Endodermal cell (in vitro differentiated cells): ENCODE data around the gene CEP68. TPM values are rescaled to one million over a fixed set of nuclear protein-coding genes. Genes with fewer than 3 reads are reported as not detected.
A peak's percentile ranks its signal among the peaks of the same experiment; 100 is the strongest.

Experiments used
- DNase-seq: peaks from one replicate; pipeline ENCODE4 v3.0.0-alpha.2; 2017
- H3K27ac ChIP-seq: 2 replicates; pipeline ENCODE4 v1.5.1; 2013; ENCODE audit warnings: mild to moderate bottlenecking, low read depth, low read length, moderate library complexity
- H3K27me3 ChIP-seq: 2 replicates; pipeline ENCODE4 v1.6.1; 2013; ENCODE audit warnings: mild to moderate bottlenecking, low read length, moderate library complexity; ENCODE audit not compliant: insufficient read depth, control insufficient read depth, poor library complexity, severe bottlenecking
- H3K36me3 ChIP-seq: 2 replicates; pipeline ENCODE4 v1.7.0; 2013; ENCODE audit warnings: mild to moderate bottlenecking, low read length, moderate library complexity; ENCODE audit not compliant: control insufficient read depth, insufficient read depth
- H3K4me1 ChIP-seq: one replicate; pipeline ENCODE4 v1.7.0; 2013; ENCODE audit warnings: low read length; ENCODE audit not compliant: control insufficient read depth, insufficient read depth
- H3K4me3 ChIP-seq: 2 replicates; pipeline ENCODE4 v1.5.1; 2013; ENCODE audit warnings: mild to moderate bottlenecking, low read length, moderate library complexity
- H3K9ac ChIP-seq: 2 replicates; pipeline ENCODE4 v1.6.1; 2013; ENCODE audit warnings: mild to moderate bottlenecking, low read length, moderate library complexity; ENCODE audit not compliant: poor library complexity, severe bottlenecking; ENCODE audit errors: extremely low read depth
- H3K9me3 ChIP-seq: 2 replicates; pipeline ENCODE4 v1.6.1; 2013; ENCODE audit warnings: mild to moderate bottlenecking, low read length, moderate library complexity; ENCODE audit not compliant: control insufficient read depth
- H3K27ac Mint-ChIP-seq: 2 replicates; pipeline ENCODE4 v1.8.0; 2020; ENCODE audit warnings: mixed read lengths
- H3K27me3 Mint-ChIP-seq: 2 replicates; pipeline ENCODE4 v1.8.0; 2021; ENCODE audit warnings: mild to moderate bottlenecking, mixed read lengths; ENCODE audit not compliant: insufficient read depth
- H3K36me3 Mint-ChIP-seq: 2 replicates; pipeline ENCODE4 v1.8.0; 2020; ENCODE audit warnings: low read depth, mixed read lengths
- H3K4me1 Mint-ChIP-seq: 2 replicates; pipeline ENCODE4 v1.8.0; 2020; ENCODE audit warnings: mixed read lengths
- H3K4me3 Mint-ChIP-seq: 2 replicates; pipeline ENCODE4 v1.8.0; 2020; ENCODE audit warnings: mild to moderate bottlenecking, moderate library complexity, mixed read lengths
- H3K9me3 Mint-ChIP-seq: 2 replicates; pipeline ENCODE4 v1.8.0; 2020; ENCODE audit warnings: mild to moderate bottlenecking, mixed read lengths
- WGBS, 2 experiments: methylation state at CpG; one replicate each; pipeline versions ENCODE4 v1.1.5 to v1.1.7; 2013; ENCODE audit warnings: missing lambda C conversion rate in 2 of 2, mixed read lengths in 1 of 2; ENCODE audit not compliant: insufficient coverage in 1 of 2, insufficient read length in 1 of 2; 5-methylcytosine and 5-hydroxymethylcytosine counted together
- total RNA-seq, 2 donors: library from RNA; stranded (reverse); fragmentation: NEBNext Ultra II Directional in 1 of 2; extraction: Animal tissue kit (Norgen Biotek cat#: 25700) in 1 of 2; gene quantifications; 2 replicates in 1 of 2; 3 replicates in 1 of 2; pipeline ENCODE4 v1.2.1, GENCODE V29; 2021
- TF ChIP-seq, protein P1 (sequence below): fragments of 200-600 bp; sonication (generic); conservative IDR thresholded peaks from 2 replicates; pipeline ENCODE4 v1.5.0; 2021; ENCODE audit warnings: antibody characterized with exemption, mild to moderate bottlenecking

The CEP68 gene
- total RNA-seq, 2 donors from 2014 or later = 13.7 to 17.7 TPM

DNA sequence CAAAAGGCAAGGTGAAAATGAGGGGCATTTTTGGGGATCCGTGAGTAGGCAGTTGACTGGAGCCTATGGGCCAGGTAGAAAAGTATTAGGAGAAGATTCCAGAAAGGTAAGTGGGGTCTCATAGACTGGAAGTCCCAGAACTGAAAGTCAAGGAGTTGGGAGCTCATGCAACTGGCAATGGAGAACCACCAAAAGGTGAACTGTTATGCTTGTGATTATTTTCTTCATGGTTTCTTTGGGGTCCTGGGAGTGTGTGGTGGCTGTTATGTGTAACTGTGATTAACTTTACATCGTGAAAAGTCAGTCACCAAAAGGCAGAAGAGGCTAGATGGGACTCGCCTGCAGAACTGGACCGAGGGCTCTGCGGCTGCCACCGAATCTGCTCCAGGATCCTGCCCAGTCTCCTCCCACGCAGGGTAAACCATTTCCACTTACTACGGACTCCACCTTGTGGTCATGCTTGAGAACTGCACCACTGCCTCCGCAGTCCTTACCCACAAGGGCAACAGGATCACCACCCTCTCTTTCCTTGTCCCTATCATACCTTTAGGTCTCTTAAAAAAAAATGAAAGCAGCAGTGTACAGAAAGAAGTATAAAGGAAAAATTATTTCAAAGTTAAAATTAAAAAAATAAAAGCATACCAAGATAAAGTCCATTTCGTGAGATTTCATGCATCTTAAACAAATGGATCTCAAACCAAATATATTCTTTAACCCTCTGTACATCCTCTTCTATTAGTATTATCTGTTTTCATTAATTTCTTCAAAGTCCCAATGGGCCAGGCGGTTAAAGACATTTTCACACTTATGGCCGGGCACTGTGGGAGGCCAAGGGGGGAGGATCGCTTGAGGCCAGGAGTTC, 15.6 kb upstream of the CEP68 start:
- Mint-ChIP-seq H3K4me1 (peaks cover 16% of the 10 kb centered on the region), H3K4me3 (no peak overlapping the region), H3K27me3 (no peaks in the 10 kb centered on the region), H3K36me3 (peaks cover 37% of the 10 kb centered on the region), H3K27ac (no peak overlapping the region), H3K9me3 (peaks cover 7% of the 10 kb centered on the region)
- TF ChIP-seq, protein P1, sequence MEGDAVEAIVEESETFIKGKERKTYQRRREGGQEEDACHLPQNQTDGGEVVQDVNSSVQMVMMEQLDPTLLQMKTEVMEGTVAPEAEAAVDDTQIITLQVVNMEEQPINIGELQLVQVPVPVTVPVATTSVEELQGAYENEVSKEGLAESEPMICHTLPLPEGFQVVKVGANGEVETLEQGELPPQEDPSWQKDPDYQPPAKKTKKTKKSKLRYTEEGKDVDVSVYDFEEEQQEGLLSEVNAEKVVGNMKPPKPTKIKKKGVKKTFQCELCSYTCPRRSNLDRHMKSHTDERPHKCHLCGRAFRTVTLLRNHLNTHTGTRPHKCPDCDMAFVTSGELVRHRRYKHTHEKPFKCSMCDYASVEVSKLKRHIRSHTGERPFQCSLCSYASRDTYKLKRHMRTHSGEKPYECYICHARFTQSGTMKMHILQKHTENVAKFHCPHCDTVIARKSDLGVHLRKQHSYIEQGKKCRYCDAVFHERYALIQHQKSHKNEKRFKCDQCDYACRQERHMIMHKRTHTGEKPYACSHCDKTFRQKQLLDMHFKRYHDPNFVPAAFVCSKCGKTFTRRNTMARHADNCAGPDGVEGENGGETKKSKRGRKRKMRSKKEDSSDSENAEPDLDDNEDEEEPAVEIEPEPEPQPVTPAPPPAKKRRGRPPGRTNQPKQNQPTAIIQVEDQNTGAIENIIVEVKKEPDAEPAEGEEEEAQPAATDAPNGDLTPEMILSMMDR = peak; percentile 92
- H3K4me1 ChIP-seq = no peaks in the 10 kb centered on the region
- peak; percentile 92 for DNase-seq
- no peaks in the 10 kb centered on the region for H3K27me3 ChIP-seq
- peaks cover 7% of the 10 kb centered on the region for H3K36me3 ChIP-seq
- H3K9ac ChIP-seq = no peak overlapping the region
- H3K9me3 ChIP-seq = peaks cover 22% of the 10 kb centered on the region
- H3K4me3 ChIP-seq = no peak overlapping the region
- WGBS, 2 experiments = 48 to 70% methylated on average over 8 to 13 of the region's 13 CpGs
- no peak overlapping the region for H3K27ac ChIP-seq

DNA sequence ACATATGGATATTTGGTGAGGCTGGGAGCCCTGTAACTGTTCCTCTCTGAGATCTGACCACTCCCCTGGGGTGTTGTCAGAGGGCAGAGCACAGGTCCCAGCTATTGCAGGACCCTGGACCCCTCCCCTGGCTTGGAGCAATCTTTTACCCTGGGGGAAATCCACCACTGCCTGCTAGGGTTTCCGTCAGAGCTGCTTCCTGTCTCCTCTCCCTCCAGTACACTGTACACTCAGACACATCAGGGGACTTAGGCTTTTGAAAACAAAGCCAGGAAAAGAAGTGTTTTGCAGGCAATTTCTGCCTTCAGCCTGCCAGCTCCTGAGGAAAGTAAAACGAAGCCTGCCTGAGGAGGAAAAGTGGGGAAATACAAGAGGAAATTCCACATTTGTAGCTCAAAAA, 13.2 kb upstream of the CEP68 start:
- H3K4me3 ChIP-seq = no peak overlapping the region
- peaks cover 11% of the 10 kb centered on the region for H3K36me3 ChIP-seq
- H3K9ac ChIP-seq = no peak overlapping the region
- no peaks in the 10 kb centered on the region for H3K27me3 ChIP-seq
- peaks cover 21% of the 10 kb centered on the region for H3K4me1 Mint-ChIP-seq
- H3K4me3 Mint-ChIP-seq = no peak overlapping the region
- H3K27ac Mint-ChIP-seq = no peak overlapping the region
- H3K9me3 Mint-ChIP-seq = peaks cover 16% of the 10 kb centered on the region
- TF ChIP-seq, protein P1 = no peak
- H3K27ac ChIP-seq = no peak overlapping the region
- WGBS, 2 experiments = 93 to 100% methylated on average over 2 of the region's 2 CpGs
- H3K9me3 ChIP-seq = peaks cover 29% of the 10 kb centered on the region
- no peak for DNase-seq
- no peaks in the 10 kb centered on the region for H3K27me3 Mint-ChIP-seq
- H3K4me1 ChIP-seq = no peaks in the 10 kb centered on the region
- H3K36me3 Mint-ChIP-seq = peaks cover 47% of the 10 kb centered on the region

- whole genome bisulfite sequencing, 2 experiments = 94 to 98% methylated on average over 5 to 7 of the region's 7 CpGs
- H3K27ac Mint-ChIP-seq = no peak overlapping the region
- TF ChIP-seq, protein P1 = no peak
- no peaks in the 10 kb centered on the region for H3K4me1 ChIP-seq
- H3K9me3 Mint-ChIP-seq = peaks cover 29% of the 10 kb centered on the region
- peak; percentile 80 for DNase-seq
- no peaks in the 10 kb centered on the region for H3K27me3 Mint-ChIP-seq
- peaks cover 21% of the 10 kb centered on the region for H3K4me1 Mint-ChIP-seq
- peaks cover 11% of the 10 kb centered on the region for H3K36me3 ChIP-seq
- no peak overlapping the region for H3K4me3 Mint-ChIP-seq
- H3K9ac ChIP-seq = no peak overlapping the region
- H3K27me3 ChIP-seq = no peaks in the 10 kb centered on the region
- no peak overlapping the region for H3K27ac ChIP-seq
- H3K4me3 ChIP-seq = peak overlapping the region; percentile 33
- H3K9me3 ChIP-seq = peaks cover 41% of the 10 kb centered on the region
- H3K36me3 Mint-ChIP-seq = peaks cover 49% of the 10 kb centered on the region
Measured at GRCh38 chr2:65044097-65044735, 12.0 kb upstream of the CEP68 start.
